ENCODE data around the gene TAGLN.

TAGLN gene

DNA sequence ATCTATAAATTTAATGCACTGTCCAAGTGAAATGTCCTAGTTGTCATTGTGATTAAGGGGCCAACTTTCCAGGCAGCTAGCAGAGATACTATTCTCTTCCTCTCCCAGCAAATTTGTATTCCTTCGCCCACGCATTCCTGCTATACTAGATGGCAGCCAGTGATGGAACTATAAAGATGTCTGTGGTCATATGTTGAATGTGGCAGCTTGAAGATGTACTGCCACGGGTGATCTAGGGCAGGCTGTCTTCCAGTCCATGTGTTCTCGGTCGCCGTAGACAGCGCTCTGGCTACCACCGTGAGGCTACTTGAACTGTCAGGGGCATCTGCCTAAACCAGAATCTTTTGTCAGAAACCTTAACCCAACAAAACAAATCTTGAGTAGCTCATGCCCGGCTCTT lies 29.0 kb upstream of the TAGLN start:
- no peaks in the 10 kb centered on the region for H3K9me3 ChIP-seq (replicated peaks in 1 of 2; ENCODE audit: control insufficient read depth in 2 of 2, insufficient read depth in 1 of 2, low read depth in 1 of 2, low read length in 2 of 2)
- H3K27ac ChIP-seq (replicated peaks; ENCODE audit: low read length) = no peak overlapping the region
- H2BK12ac ChIP-seq (ENCODE audit: low read length) = no peak overlapping the region
- no peak overlapping the region for H2AK5ac ChIP-seq (ENCODE audit: low read depth, low read length)
- H4K91ac ChIP-seq (ENCODE audit: low read depth, low read length, poor library complexity) = no peak overlapping the region
- H2AFZ ChIP-seq (ENCODE audit: low read length) = no peak overlapping the region
- H2BK5ac ChIP-seq (ENCODE audit: low read length) = no peak overlapping the region
- no peak overlapping the region for H3K4me2 ChIP-seq (ENCODE audit: insufficient read depth, low read length, poor library complexity, severe bottlenecking)
- H4K8ac ChIP-seq (ENCODE audit: low read depth, low read length) = no peak overlapping the region
- H3K4me1 ChIP-seq (ENCODE audit: control insufficient read depth in 2 of 2, insufficient read depth in 1 of 2, low read depth in 1 of 2, low read length in 2 of 2) = peaks cover 5 to 10% of the 10 kb centered on the region in 2 donors
- H3K23ac ChIP-seq (ENCODE audit: low read depth, low read length, poor library complexity) = no peak overlapping the region
- H3K79me1 ChIP-seq (ENCODE audit: low read depth, low read length) = no peaks in the 10 kb centered on the region
- no peak overlapping the region for H3K9ac ChIP-seq (ENCODE audit: low read depth, low read length, poor library complexity)
- H2BK120ac ChIP-seq (ENCODE audit: low read depth, low read length) = no peak overlapping the region
- H3K18ac ChIP-seq (ENCODE audit: low read length) = no peak overlapping the region
- H3K4ac ChIP-seq (ENCODE audit: low read length) = no peak overlapping the region
- no peak overlapping the region for H2BK15ac ChIP-seq (ENCODE audit: low read length)
- no peaks in the 10 kb centered on the region for H3K27me3 ChIP-seq (ENCODE audit: control insufficient read depth in 3 of 3, insufficient read depth in 3 of 3, low read depth in 1 of 3, low read length in 3 of 3)
- WGBS, 2 donors (ENCODE audit: extremely low coverage in 2 of 2, insufficient read length in 2 of 2, insufficient replicate concordance in 1 of 2) = no CpG with 5 or more reads among the region's 9 CpGs
- no peak overlapping the region for H3K14ac ChIP-seq (ENCODE audit: low read length)
- no peak for DNase-seq (ENCODE audit: low spot score)
- no peak overlapping the region for H3K4me3 ChIP-seq (ENCODE audit: low read length in 2 of 2)
- H3K36me3 ChIP-seq (replicated peaks in 1 of 2; ENCODE audit: control insufficient read depth in 2 of 2, insufficient read depth in 2 of 2, low read length in 2 of 2) = peaks cover 11 to 70% of the 10 kb centered on the region in 2 donors

DNA sequence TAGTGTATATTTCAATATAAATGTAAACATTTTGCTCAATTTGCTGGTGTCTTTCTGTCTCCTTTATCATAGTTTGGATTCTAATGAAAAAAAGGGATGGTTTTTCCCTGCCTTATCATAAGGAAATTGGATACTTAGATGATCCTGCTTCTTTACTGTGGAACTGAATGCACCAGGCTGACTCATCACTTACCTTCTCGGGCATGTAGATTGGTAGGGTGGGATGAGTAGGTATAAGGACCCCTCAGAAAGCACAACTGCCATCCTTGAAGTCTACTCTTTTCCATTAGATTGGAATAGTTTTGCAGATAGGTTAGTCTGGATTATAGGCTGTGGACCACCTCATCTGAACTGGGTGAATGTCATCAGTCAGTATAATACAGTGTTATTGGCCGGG lies 28.2 kb upstream of the TAGLN start:
- Histone ChIP-seq H2AFZ (ENCODE audit: low read length) (no peak overlapping the region), H3K9ac (ENCODE audit: low read depth, low read length, poor library complexity) (no peak overlapping the region), H3K23ac (ENCODE audit: low read depth, low read length, poor library complexity) (no peak overlapping the region), H2BK5ac (ENCODE audit: low read length) (no peak overlapping the region), H3K4me1 (ENCODE audit: control insufficient read depth in 2 of 2, insufficient read depth in 1 of 2, low read depth in 1 of 2, low read length in 2 of 2) (peaks cover 5 to 10% of the 10 kb centered on the region in 2 donors), H3K4me2 (ENCODE audit: insufficient read depth, low read length, poor library complexity, severe bottlenecking) (no peak overlapping the region), H3K27ac (replicated peaks; ENCODE audit: low read length) (no peak overlapping the region), H3K27me3 (ENCODE audit: control insufficient read depth in 3 of 3, insufficient read depth in 3 of 3, low read depth in 1 of 3, low read length in 3 of 3) (no peaks in the 10 kb centered on the region), H3K14ac (ENCODE audit: low read length) (no peak overlapping the region), H4K91ac (ENCODE audit: low read depth, low read length, poor library complexity) (no peak overlapping the region), H2BK12ac (ENCODE audit: low read length) (no peak overlapping the region), H3K4me3 (ENCODE audit: low read length in 2 of 2) (no peak overlapping the region), H3K79me1 (ENCODE audit: low read depth, low read length) (no peaks in the 10 kb centered on the region), H2AK5ac (ENCODE audit: low read depth, low read length) (no peak overlapping the region), H3K9me3 (replicated peaks in 1 of 2; ENCODE audit: control insufficient read depth in 2 of 2, insufficient read depth in 1 of 2, low read depth in 1 of 2, low read length in 2 of 2) (no peaks in the 10 kb centered on the region), H4K8ac (ENCODE audit: low read depth, low read length) (no peak overlapping the region), H3K36me3 (replicated peaks in 1 of 2; ENCODE audit: control insufficient read depth in 2 of 2, insufficient read depth in 2 of 2, low read length in 2 of 2) (peaks cover 11 to 62% of the 10 kb centered on the region in 2 donors), H3K18ac (ENCODE audit: low read length) (no peak overlapping the region), H2BK15ac (ENCODE audit: low read length) (no peak overlapping the region), H3K4ac (ENCODE audit: low read length) (no peak overlapping the region), H2BK120ac (ENCODE audit: low read depth, low read length) (no peak overlapping the region)
- whole genome bisulfite sequencing, 2 donors (ENCODE audit: extremely low coverage in 2 of 2, insufficient read length in 2 of 2, insufficient replicate concordance in 1 of 2) = no CpG with 5 or more reads among the region's 2 CpGs
- no peak for DNase-seq (ENCODE audit: low spot score)

DNA sequence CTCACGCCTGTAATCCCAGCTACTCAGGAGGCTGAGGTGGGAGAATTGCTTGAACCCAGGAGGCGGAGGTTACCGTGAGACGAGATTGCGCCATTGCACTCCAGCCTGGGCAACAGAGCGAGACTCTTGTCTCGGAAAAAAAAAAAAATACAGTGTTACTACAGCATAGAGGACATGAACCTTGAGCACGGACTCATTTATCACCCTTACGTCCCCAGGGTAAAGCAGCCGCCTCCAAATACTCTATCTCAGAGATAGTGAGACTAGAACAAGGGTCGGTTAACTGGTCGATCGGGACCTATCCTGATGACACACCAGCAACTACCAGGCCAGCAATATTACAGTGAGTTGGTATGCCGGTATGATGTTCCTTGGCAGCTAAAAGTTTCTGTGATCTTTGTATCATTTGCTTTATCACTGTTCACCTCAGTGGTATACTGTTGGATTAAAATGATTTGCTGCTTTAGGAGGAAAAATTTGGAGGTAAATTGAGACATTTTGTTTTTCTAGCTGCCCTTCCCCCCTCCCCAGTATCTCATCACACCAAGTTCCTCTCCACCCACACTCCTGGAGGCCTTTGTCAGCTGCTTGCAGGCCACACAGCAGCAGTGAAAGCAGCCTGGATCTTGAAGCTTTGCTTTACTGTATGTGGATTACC lies 27.6 kb upstream of the TAGLN start:
- Histone ChIP-seq H3K4me3 (ENCODE audit: low read length in 2 of 2) (no peak overlapping the region), H3K23ac (ENCODE audit: low read depth, low read length, poor library complexity) (no peak overlapping the region), H2AK5ac (ENCODE audit: low read depth, low read length) (no peak overlapping the region), H4K91ac (ENCODE audit: low read depth, low read length, poor library complexity) (no peak overlapping the region), H2BK5ac (ENCODE audit: low read length) (no peak overlapping the region), H3K9ac (ENCODE audit: low read depth, low read length, poor library complexity) (no peak overlapping the region), H4K8ac (ENCODE audit: low read depth, low read length) (no peak overlapping the region), H3K9me3 (replicated peaks in 1 of 2; ENCODE audit: control insufficient read depth in 2 of 2, insufficient read depth in 1 of 2, low read depth in 1 of 2, low read length in 2 of 2) (no peaks in the 10 kb centered on the region), H3K36me3 (replicated peaks in 1 of 2; ENCODE audit: control insufficient read depth in 2 of 2, insufficient read depth in 2 of 2, low read length in 2 of 2) (peaks cover 10 to 57% of the 10 kb centered on the region in 2 donors), H3K4me2 (ENCODE audit: insufficient read depth, low read length, poor library complexity, severe bottlenecking) (no peak overlapping the region), H2BK12ac (ENCODE audit: low read length) (no peak overlapping the region), H2BK15ac (ENCODE audit: low read length) (no peak overlapping the region), H3K79me1 (ENCODE audit: low read depth, low read length) (no peaks in the 10 kb centered on the region), H3K4ac (ENCODE audit: low read length) (no peak overlapping the region), H3K4me1 (ENCODE audit: control insufficient read depth in 2 of 2, insufficient read depth in 1 of 2, low read depth in 1 of 2, low read length in 2 of 2) (peaks cover 5 to 10% of the 10 kb centered on the region in 2 donors), H3K27me3 (ENCODE audit: control insufficient read depth in 3 of 3, insufficient read depth in 3 of 3, low read depth in 1 of 3, low read length in 3 of 3) (no peaks in the 10 kb centered on the region), H2BK120ac (ENCODE audit: low read depth, low read length) (no peak overlapping the region), H3K18ac (ENCODE audit: low read length) (no peak overlapping the region), H3K14ac (ENCODE audit: low read length) (no peak overlapping the region), H3K27ac (replicated peaks; ENCODE audit: low read length) (no peak overlapping the region), H2AFZ (ENCODE audit: low read length) (no peak overlapping the region)
- DNase-seq (ENCODE audit: low spot score) = no peak
- WGBS, 2 donors (ENCODE audit: extremely low coverage in 2 of 2, insufficient read length in 2 of 2, insufficient replicate concordance in 1 of 2) = no CpG with 5 or more reads among the region's 14 CpGs

DNA sequence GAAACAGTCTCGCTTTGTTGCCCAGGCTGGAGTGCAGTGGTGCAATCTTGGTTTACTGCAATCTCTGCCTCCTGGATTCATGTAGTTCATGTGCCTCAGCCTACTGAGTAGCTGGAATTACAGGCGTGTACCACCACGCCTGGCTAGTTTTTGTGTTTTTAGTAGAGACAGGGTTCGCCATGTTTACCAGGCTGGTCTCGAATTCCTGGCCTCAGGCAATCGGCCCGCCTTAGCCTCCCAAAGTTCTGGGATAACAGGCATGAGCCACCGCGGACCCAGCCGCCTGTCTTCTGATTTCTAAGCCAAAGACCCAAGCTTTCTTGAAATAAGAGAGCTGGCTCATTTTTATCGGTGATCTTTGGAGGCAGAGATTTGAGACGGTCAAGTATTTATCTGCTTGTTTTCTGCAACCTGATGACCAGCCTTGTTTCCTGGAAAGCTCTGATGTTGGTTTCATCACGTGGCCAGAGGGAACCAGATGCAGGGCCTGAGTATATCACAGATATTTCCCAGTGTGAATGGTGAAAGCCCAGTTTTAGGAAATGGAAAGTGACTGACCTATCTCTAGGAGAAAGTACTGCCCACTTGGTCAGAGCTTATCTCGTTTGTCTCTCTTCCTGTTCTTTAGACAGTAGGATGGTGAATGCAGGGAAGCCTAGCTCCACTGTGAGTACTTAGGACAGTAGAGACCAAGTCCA lies 26.3 kb upstream of the TAGLN start:
- H3K9ac ChIP-seq (ENCODE audit: low read depth, low read length, poor library complexity) = no peak overlapping the region
- H3K4me2 ChIP-seq (ENCODE audit: insufficient read depth, low read length, poor library complexity, severe bottlenecking) = no peak overlapping the region
- no peak overlapping the region for H4K8ac ChIP-seq (ENCODE audit: low read depth, low read length)
- DNase-seq (ENCODE audit: low spot score) = no peak
- WGBS, 2 donors (ENCODE audit: extremely low coverage in 2 of 2, insufficient read length in 2 of 2, insufficient replicate concordance in 1 of 2) = no CpG with 5 or more reads among the region's 14 CpGs
- no peak overlapping the region for H2BK12ac ChIP-seq (ENCODE audit: low read length)
- no peak overlapping the region for H3K23ac ChIP-seq (ENCODE audit: low read depth, low read length, poor library complexity)
- H3K4me1 ChIP-seq (ENCODE audit: control insufficient read depth in 2 of 2, insufficient read depth in 1 of 2, low read depth in 1 of 2, low read length in 2 of 2) = peaks cover 7 to 10% of the 10 kb centered on the region in 2 donors
- no peak overlapping the region for H3K18ac ChIP-seq (ENCODE audit: low read length)
- H2AFZ ChIP-seq (ENCODE audit: low read length) = no peak overlapping the region
- no peak overlapping the region for H2AK5ac ChIP-seq (ENCODE audit: low read depth, low read length)
- no peak overlapping the region for H4K91ac ChIP-seq (ENCODE audit: low read depth, low read length, poor library complexity)
- H2BK5ac ChIP-seq (ENCODE audit: low read length) = no peak overlapping the region
- H3K36me3 ChIP-seq (replicated peaks in 1 of 2; ENCODE audit: control insufficient read depth in 2 of 2, insufficient read depth in 2 of 2, low read length in 2 of 2) = peaks cover 4 to 43% of the 10 kb centered on the region in 2 donors
- no peaks in the 10 kb centered on the region for H3K27me3 ChIP-seq (ENCODE audit: control insufficient read depth in 3 of 3, insufficient read depth in 3 of 3, low read depth in 1 of 3, low read length in 3 of 3)
- no peak overlapping the region for H2BK15ac ChIP-seq (ENCODE audit: low read length)
- no peaks in the 10 kb centered on the region for H3K79me1 ChIP-seq (ENCODE audit: low read depth, low read length)
- H3K27ac ChIP-seq (replicated peaks; ENCODE audit: low read length) = no peak overlapping the region
- no peak overlapping the region for H3K14ac ChIP-seq (ENCODE audit: low read length)
- no peak overlapping the region for H3K4me3 ChIP-seq (ENCODE audit: low read length in 2 of 2)
- no peak overlapping the region for H2BK120ac ChIP-seq (ENCODE audit: low read depth, low read length)
- no peak overlapping the region for H3K4ac ChIP-seq (ENCODE audit: low read length)
- H3K9me3 ChIP-seq (replicated peaks in 1 of 2; ENCODE audit: control insufficient read depth in 2 of 2, insufficient read depth in 1 of 2, low read depth in 1 of 2, low read length in 2 of 2) = no peaks in the 10 kb centered on the region

All from neuronal stem cell (in vitro differentiated cells).